Small intestine (tissue), 7 donors: ENCODE measurements around the gene NAA80. TPM values are rescaled to one million over a fixed set of nuclear protein-coding genes. Genes with fewer than 3 reads are reported as not detected.

Source experiments
- DNase-seq, 2 donors: peaks; one replicate each; pipeline versions ENCODE4 v3.0.0 to v3.0.0-alpha.2; 2013
- FAIRE-seq: peaks from 2 replicates; lab custom pipeline; 2012; peaks lifted over from hg19 to GRCh38; lab: Jason Lieb, UNC
- H3K27ac ChIP-seq, 3 donors: one replicate each; pipeline ENCODE4 v1.5.1; 2013; ENCODE audit warnings: low read length in 2 of 3, mild to moderate bottlenecking in 2 of 3, control low read depth in 1 of 3, inconsistent platforms in 1 of 3, low read depth in 1 of 3, moderate library complexity in 1 of 3
- H3K27me3 ChIP-seq, 3 donors: one replicate each; pipeline ENCODE4 v1.6.1; 2013; ENCODE audit warnings: low read length in 3 of 3, inconsistent platforms in 1 of 3; ENCODE audit not compliant: control insufficient read depth in 3 of 3, insufficient read depth in 3 of 3
- H3K36me3 ChIP-seq, 3 donors: one replicate each; pipeline ENCODE4 v1.6.1; 2013; ENCODE audit warnings: low read length in 3 of 3, inconsistent platforms in 1 of 3, low read depth in 1 of 3, mild to moderate bottlenecking in 1 of 3, moderate library complexity in 1 of 3; ENCODE audit not compliant: control insufficient read depth in 3 of 3, insufficient read depth in 2 of 3
- H3K4me1 ChIP-seq, 3 donors: one replicate each; pipeline ENCODE4 v1.6.1; 2013; ENCODE audit warnings: low read length in 2 of 3, inconsistent platforms in 1 of 3, low read depth in 1 of 3, mild to moderate bottlenecking in 1 of 3, moderate library complexity in 1 of 3; ENCODE audit not compliant: control insufficient read depth in 3 of 3, insufficient read depth in 2 of 3
- H3K4me3 ChIP-seq, 3 donors: one replicate each; pipeline ENCODE4 v1.5.1; 2013; ENCODE audit warnings: low read length in 3 of 3, control low read depth in 1 of 3, inconsistent platforms in 1 of 3, low read depth in 1 of 3, mild to moderate bottlenecking in 1 of 3, moderate library complexity in 1 of 3
- H3K9me3 ChIP-seq, 2 donors: one replicate each; pipeline ENCODE4 v1.6.1; 2013; ENCODE audit warnings: low read depth in 1 of 2, low read length in 1 of 2; ENCODE audit not compliant: control insufficient read depth in 2 of 2, insufficient read depth in 1 of 2
- WGBS, 3 donors: extraction: QIAGEN DNeasy Blood & Tissue Kit; methylation state at CpG; one replicate each; pipeline ENCODE4 v1.1.7; 2013; 5-methylcytosine and 5-hydroxymethylcytosine counted together
- polyA plus RNA-seq, 4 donors: library from polyadenylated mRNA; stranded (reverse) in 3 of 4; unstranded in 1 of 4; fragments of 200-250 nt in 3 of 4; fragments of 120-200 nt in 1 of 4; gene quantifications; one replicate each; pipeline versions ENCODE4 v1.2.1 to v1.2.3, GENCODE V29; 2013
- donor health status: healthy with polysubstance abuse.
- donor health status: control.
- donor health status: control.
- donor health status: Bipolar disorder and iron deficiency.
- donor health status: healthy.

NAA80 gene
- polyA plus RNA-seq, 4 donors: 2.4 to 8.5 (median 7.3) TPM

- peaks cover 4 to 54% (median 10%) of the 10 kb centered on the region in 3 donors for H3K36me3 ChIP-seq
- no peak for FAIRE-seq
- H3K9me3 ChIP-seq: peaks cover 0 to 14% of the 10 kb centered on the region in 2 donors
- WGBS, 3 donors: 66 to 86% (median 85%) methylated on average over 5 of the region's 5 CpGs
- no peak for DNase-seq
- peak overlapping the region in 1 of 3 donors; percentile 68 for H3K4me3 ChIP-seq
- H3K27me3 ChIP-seq: no peaks in the 10 kb centered on the region
- peaks cover 4 to 49% (median 4%) of the 10 kb centered on the region in 3 donors for H3K4me1 ChIP-seq
- H3K27ac ChIP-seq: peak overlapping the region in 2 of 3 donors; percentile 89 to 92
These were observed 38.2 kb downstream of the NAA80 start for GRCh38 chr3:50260942-50261441.

- 3 to 4% (median 4%) methylated on average over 37 to 70 of the region's 70 CpGs for WGBS, 3 donors
- FAIRE-seq: no peak
- peaks cover 4 to 42% (median 4%) of the 10 kb centered on the region in 3 donors for H3K4me1 ChIP-seq
These were observed 38.9 kb downstream of the NAA80 start for GRCh38 chr3:50260027-50260941.

GRCh38 chr3:50259432-50260026 lies 39.7 kb downstream of the NAA80 start:
- WGBS, 3 donors: 53 to 59% (median 57%) methylated on average over 18 of the region's 18 CpGs
- H3K9me3 ChIP-seq: peaks cover 0 to 14% of the 10 kb centered on the region in 2 donors
- peaks cover 0 to 35% (median 4%) of the 10 kb centered on the region in 3 donors for H3K4me1 ChIP-seq
- no peaks in the 10 kb centered on the region for H3K27me3 ChIP-seq
- peaks cover 4 to 68% (median 10%) of the 10 kb centered on the region in 3 donors for H3K36me3 ChIP-seq
- H3K27ac ChIP-seq: peak overlapping the region; percentile 17 to 68 (median 57)
- DNase-seq: no peak
- no peak overlapping the region for H3K4me3 ChIP-seq
- no peak for FAIRE-seq

More at GRCh38 chr3:50260027-50260941, 38.9 kb downstream of the NAA80 start:
- H3K27me3 ChIP-seq: no peaks in the 10 kb centered on the region
- DNase-seq: peak; percentile 87 to 98
- H3K27ac ChIP-seq: peak overlapping the region; percentile 72 to 92 (median 89)
- peaks cover 0 to 14% of the 10 kb centered on the region in 2 donors for H3K9me3 ChIP-seq
- peaks cover 4 to 60% (median 10%) of the 10 kb centered on the region in 3 donors for H3K36me3 ChIP-seq
- H3K4me3 ChIP-seq: peak overlapping the region; percentile 45 to 68 (median 51)

GRCh38 chr3:50258979-50259378 lies 40.2 kb downstream of the NAA80 start:
- Histone ChIP-seq H3K27me3 (no peaks in the 10 kb centered on the region), H3K9me3 (peaks cover 0 to 14% of the 10 kb centered on the region in 2 donors), H3K27ac (peak overlapping the region in 2 of 3 donors; percentile 57 to 68), H3K36me3 (peaks cover 4 to 74% (median 10%) of the 10 kb centered on the region in 3 donors), H3K4me3 (no peak overlapping the region), H3K4me1 (peaks cover 0 to 29% (median 4%) of the 10 kb centered on the region in 3 donors)
- WGBS, 3 donors: 79 to 80% (median 79%) methylated on average over 16 of the region's 16 CpGs
- no peak for FAIRE-seq
- DNase-seq: no peak

- Histone ChIP-seq H3K9me3 (peaks cover 0 to 14% of the 10 kb centered on the region in 2 donors), H3K4me3 (no peak overlapping the region), H3K4me1 (peaks cover 0 to 26% (median 4%) of the 10 kb centered on the region in 3 donors), H3K27ac (peak overlapping the region in 1 of 3 donors; percentile 52), H3K36me3 (peaks cover 4 to 81% (median 10%) of the 10 kb centered on the region in 3 donors), H3K27me3 (no peaks in the 10 kb centered on the region)
- 81 to 95% (median 86%) methylated on average over 12 to 17 of the region's 17 CpGs for WGBS, 3 donors
- no peak for DNase-seq
- no peak for FAIRE-seq
These were observed 41.0 kb downstream of the NAA80 start for GRCh38 chr3:50258029-50258680.

GRCh38 chr3:50256978-50257890 lies 42.0 kb downstream of the NAA80 start:
- H3K27ac ChIP-seq: no peak overlapping the region
- peaks cover 0 to 14% of the 10 kb centered on the region in 2 donors for H3K9me3 ChIP-seq
- 90 to 93% (median 90%) methylated on average over 20 of the region's 20 CpGs for WGBS, 3 donors
- FAIRE-seq: no peak
- no peak overlapping the region for H3K4me3 ChIP-seq
- H3K4me1 ChIP-seq: peaks cover 0 to 26% (median 4%) of the 10 kb centered on the region in 3 donors
- H3K36me3 ChIP-seq: peaks cover 8 to 85% (median 10%) of the 10 kb centered on the region in 3 donors
- no peaks in the 10 kb centered on the region for H3K27me3 ChIP-seq
- peak in 1 of 2 donors; percentile 61 for DNase-seq

GRCh38 chr3:50255251-50255615 lies 44.0 kb downstream of the NAA80 start:
- 79 to 88% (median 84%) methylated on average over 9 of the region's 9 CpGs for WGBS, 3 donors
- DNase-seq: no peak
- no peak for FAIRE-seq
- peaks cover 8 to 94% (median 10%) of the 10 kb centered on the region in 3 donors for H3K36me3 ChIP-seq
- H3K27me3 ChIP-seq: no peaks in the 10 kb centered on the region
- H3K4me1 ChIP-seq: peaks cover 0 to 12% (median 5%) of the 10 kb centered on the region in 3 donors
- H3K4me3 ChIP-seq: no peak overlapping the region
- peaks cover 0 to 14% of the 10 kb centered on the region in 2 donors for H3K9me3 ChIP-seq
- peak overlapping the region in 1 of 3 donors; percentile 69 for H3K27ac ChIP-seq
